ENCODE measurements around the gene DMAC2L.
A peak's percentile ranks its signal among the peaks of the same experiment; 100 is the strongest.
"Not testable (repeated sequence)": the region's sequence is repeated elsewhere in the genome, so short reads cannot be mapped to it uniquely, and the experiment has no call there.

The DMAC2L gene

GRCh38 chr14:50359631-50360030 lies 47.5 kb downstream of the DMAC2L start:
- no peak overlapping the region for H3K4me3 ChIP-seq (ENCODE audit: low read depth, low read length)
- TF ChIP-seq CTCF (IDR thresholded peaks at IDR 0.05; ENCODE audit: borderline replicate concordance, insufficient read depth, low read depth, low read length) = no peak

- no peak for TF ChIP-seq CTCF (IDR thresholded peaks at IDR 0.05; ENCODE audit: borderline replicate concordance, insufficient read depth, low read depth, low read length)
- H3K4me3 ChIP-seq (ENCODE audit: low read depth, low read length) = no peak overlapping the region
Measured at GRCh38 chr14:50360093-50360492, 48.0 kb downstream of the DMAC2L start.

- TF ChIP-seq CTCF (IDR thresholded peaks at IDR 0.05; ENCODE audit: borderline replicate concordance, insufficient read depth, low read depth, low read length) = no peak
- H3K4me3 ChIP-seq (ENCODE audit: low read depth, low read length) = no peak overlapping the region
Measured at GRCh38 chr14:50360851-50361250, 48.7 kb downstream of the DMAC2L start.

DNA sequence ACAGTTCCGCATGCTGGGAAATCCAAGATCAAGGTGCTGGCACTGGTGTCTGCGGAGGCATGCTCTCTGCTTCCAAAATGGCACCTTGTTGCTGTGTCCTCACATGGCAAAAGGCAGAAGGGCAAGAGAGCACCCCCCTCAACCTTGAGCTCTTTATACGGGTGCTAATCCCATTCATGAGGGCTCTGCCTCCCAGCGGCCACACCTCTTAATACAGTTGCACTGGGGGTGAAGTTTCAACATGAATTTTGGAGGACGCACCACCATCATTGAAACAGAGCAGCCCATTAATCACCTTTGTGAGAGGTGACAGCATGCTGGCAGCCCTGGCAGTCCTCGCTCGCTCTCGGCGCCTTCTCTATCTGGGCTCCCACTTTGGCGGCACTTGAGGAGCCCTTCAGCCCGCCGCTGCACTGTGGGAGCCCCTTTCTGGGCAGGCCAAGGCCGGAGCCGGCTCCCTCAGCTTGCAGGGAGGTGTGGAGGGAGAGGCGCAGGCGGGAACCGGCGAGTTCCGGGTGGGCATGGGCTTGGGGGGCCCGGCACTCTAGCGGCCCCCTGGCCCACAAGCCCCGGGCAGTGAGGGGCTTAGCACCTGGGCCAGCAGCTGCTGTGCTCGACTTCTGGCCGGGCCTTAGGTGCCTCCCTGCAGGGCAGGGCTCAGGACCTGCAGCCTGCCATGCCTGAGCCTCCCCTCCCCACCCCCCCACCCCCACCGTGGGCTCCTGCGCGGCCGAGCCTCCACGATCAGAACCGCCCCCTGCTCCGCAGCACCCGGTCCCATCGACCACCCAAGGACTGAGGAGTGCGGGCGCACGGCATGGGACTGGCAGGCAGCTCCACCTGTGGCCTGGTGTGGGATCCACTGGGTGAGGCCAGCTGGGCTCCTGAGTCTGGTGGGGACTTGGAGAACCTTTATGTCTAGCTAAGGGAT lies 49.6 kb downstream of the DMAC2L start:
- not testable (repeated sequence) for H3K4me3 ChIP-seq (ENCODE audit: low read depth, low read length)

DNA sequence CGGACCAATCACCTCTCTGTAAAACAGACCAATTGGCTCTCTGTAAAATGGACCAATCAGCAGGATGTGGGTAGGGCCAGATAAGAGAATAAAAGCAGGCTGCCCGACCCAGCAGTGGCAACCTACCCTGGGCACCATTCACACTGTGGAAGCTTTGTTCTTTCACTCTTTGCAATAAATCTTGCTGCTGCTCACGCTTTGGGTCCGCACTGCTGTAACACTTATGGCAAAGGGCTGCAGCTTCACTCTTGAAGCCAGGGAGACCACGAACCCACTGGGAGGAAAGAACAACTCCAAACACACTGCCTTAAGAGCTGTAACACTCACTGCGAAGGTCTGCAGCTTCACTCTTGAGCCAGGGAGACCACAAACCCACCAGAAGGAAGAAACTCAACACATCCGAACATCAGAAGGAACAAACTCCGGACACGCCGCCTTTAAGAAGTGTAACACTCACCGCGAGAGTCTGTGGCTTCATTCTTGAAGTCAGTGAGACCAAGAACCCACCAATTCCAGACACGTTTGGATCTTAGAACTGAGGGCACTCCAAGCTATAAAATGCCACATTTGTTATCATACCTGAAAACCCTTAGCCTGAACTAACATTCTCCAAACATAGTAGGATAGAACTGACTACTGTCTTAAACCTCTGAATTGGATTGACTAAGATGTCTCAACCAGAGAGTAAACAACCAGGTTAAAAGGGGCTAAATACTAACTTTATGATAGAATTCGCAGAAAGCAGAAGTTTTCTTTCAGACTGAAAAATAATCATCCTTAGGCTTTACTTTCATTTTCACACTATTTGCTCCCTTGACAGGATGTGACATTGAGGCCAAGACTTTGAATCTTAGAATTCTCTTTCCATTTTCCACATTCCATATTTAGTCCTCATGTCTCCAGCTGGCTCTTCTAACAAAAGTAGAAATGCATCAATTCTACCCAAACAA lies 50.9 kb downstream of the DMAC2L start:
- no peak for TF ChIP-seq CTCF (IDR thresholded peaks at IDR 0.05; ENCODE audit: borderline replicate concordance, insufficient read depth, low read depth, low read length)
- H3K4me3 ChIP-seq (ENCODE audit: low read depth, low read length) = peak overlapping the region; percentile 26

DNA sequence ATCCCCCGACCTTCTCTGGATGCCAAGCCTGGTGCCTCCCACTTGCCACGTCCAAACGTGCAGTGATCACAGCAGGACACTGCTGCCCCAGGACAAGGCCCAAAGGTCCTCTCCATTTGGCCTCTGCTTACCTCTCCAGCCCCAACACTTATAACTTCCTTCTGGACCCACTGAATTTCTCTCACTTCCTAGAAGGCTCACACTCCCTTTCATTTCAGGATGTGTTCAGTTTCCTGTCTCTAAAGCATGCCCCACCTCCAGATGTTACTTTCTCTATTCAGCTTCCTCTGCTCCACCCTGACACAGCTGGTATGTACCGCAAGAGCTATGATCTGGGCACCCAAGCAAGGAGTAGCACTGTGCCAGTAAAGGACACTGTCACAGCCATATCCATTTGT lies 51.6 kb downstream of the DMAC2L start:
- no peak for TF ChIP-seq CTCF (IDR thresholded peaks at IDR 0.05; ENCODE audit: borderline replicate concordance, insufficient read depth, low read depth, low read length)
- H3K4me3 ChIP-seq (ENCODE audit: low read depth, low read length) = peak overlapping the region; percentile 26

DNA sequence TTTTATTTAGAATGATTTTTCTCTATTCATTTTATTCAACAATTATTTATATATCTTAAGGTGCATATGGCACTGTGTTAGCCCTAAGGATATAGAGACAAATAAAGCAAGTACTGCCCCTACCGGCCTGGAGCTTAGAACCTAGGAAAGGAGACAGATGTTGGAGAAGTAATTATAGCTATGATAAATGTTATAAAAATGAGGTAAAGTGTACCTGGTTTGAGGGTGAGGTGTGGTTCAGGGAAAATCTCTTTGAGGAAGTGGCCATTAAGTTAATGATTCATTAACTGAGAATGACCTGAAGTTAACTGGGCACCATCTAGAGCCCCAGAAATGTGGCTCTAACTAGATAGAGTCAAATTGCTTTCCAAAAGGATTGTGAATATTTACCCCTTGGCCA lies 52.7 kb downstream of the DMAC2L start:
- no peak for TF ChIP-seq CTCF (IDR thresholded peaks at IDR 0.05; ENCODE audit: borderline replicate concordance, insufficient read depth, low read depth, low read length)
- H3K4me3 ChIP-seq (ENCODE audit: low read depth, low read length) = no peak overlapping the region

- H3K4me3 ChIP-seq (ENCODE audit: low read depth, low read length) = not testable (repeated sequence)
Measured at GRCh38 chr14:50365572-50365971, 53.4 kb downstream of the DMAC2L start.

Data from GM12875 (cell line).